ENCODE results near the gene RASAL1. TPM values are rescaled to one million over a fixed set of nuclear protein-coding genes. Genes with fewer than 3 reads are reported as not detected.

RASAL1 gene
- polyA plus RNA-seq, 1 donor: 0.08 TPM

GRCh38 chr12:113056631-113057488, 78.7 kb downstream of the RASAL1 start, which contains the start of gene DTX1:
Gene DTX1 (plus strand): TSS chr12:113056730. CDS start chr12:113058193, 1,463 bp downstream.
- peak; percentile 35 for DNase-seq

GRCh38 chr12:113056381-113056630, 79.3 kb downstream of the RASAL1 start:
- no peak for DNase-seq

GRCh38 chr12:113055594-113056380, 79.8 kb downstream of the RASAL1 start:
- no peak for DNase-seq

- DNase-seq: no peak
Measured at GRCh38 chr12:113054948-113055486, 80.5 kb downstream of the RASAL1 start.

- DNase-seq: no peak
Measured at GRCh38 chr12:113052326-113052725, 83.2 kb downstream of the RASAL1 start.

GRCh38 chr12:113051759-113052158, 83.8 kb downstream of the RASAL1 start:
- no peak for DNase-seq

- DNase-seq: no peak
Measured at GRCh38 chr12:113050795-113051194, 84.8 kb downstream of the RASAL1 start.

- no peak for DNase-seq
Measured at GRCh38 chr12:113049976-113050742, 85.4 kb downstream of the RASAL1 start.

Other genes with a start within 250 kb of the RASAL1 start
- 5.2 TPM for gene OAS1, start 228.8 kb downstream of the RASAL1 start, polyA plus RNA-seq (ENCODE audit: insufficient read length)
- 6.5 TPM for gene OAS3, start 197.3 kb downstream of the RASAL1 start, polyA plus RNA-seq (ENCODE audit: insufficient read length)
- 2.8 TPM for gene OAS2, start 157.2 kb downstream of the RASAL1 start, polyA plus RNA-seq (ENCODE audit: insufficient read length)
- gene DTX1, start 79.0 kb downstream of the RASAL1 start, polyA plus RNA-seq (ENCODE audit: insufficient read length): 5.9 TPM
- not detected for gene CFAP73, start 14.0 kb upstream of the RASAL1 start, polyA plus RNA-seq (ENCODE audit: insufficient read length)
- 80.2 TPM for gene DDX54, start 49.7 kb upstream of the RASAL1 start, polyA plus RNA-seq (ENCODE audit: insufficient read length)
- gene RITA1, start 50.0 kb upstream of the RASAL1 start, polyA plus RNA-seq (ENCODE audit: insufficient read length): 11.4 TPM
- gene TPCN1, start 85.7 kb upstream of the RASAL1 start, polyA plus RNA-seq (ENCODE audit: insufficient read length): 48.2 TPM
- gene SLC8B1, start 199.3 kb upstream of the RASAL1 start, polyA plus RNA-seq (ENCODE audit: insufficient read length): 19.4 TPM
- gene PLBD2, start 222.8 kb upstream of the RASAL1 start, polyA plus RNA-seq (ENCODE audit: insufficient read length): 15.5 TPM